Loucy (cell line): Measurements from ENCODE around the gene IL36B.

Experiments used
- H2AFZ ChIP-seq: fragments of 200-600 bp; sonication (generic); 2 replicates; pipeline ENCODE4 v1.6.0; 2016; ENCODE audit warnings: antibody characterized with exemption, mild to moderate bottlenecking, low read length, moderate library complexity
- H3F3A ChIP-seq: fragments of 200-600 bp; 2 replicates; pipeline ENCODE4 v1.6.0; 2016; ENCODE audit warnings: antibody characterized with exemption, low read depth, mild to moderate bottlenecking
- H3K27me3 ChIP-seq: fragments of 200-600 bp; sonication (generic); 2 replicates; pipeline ENCODE4 v1.6.1; 2014; ENCODE audit warnings: low read length, mild to moderate bottlenecking; ENCODE audit not compliant: insufficient read depth, poor library complexity, severe bottlenecking
- H3K36me3 ChIP-seq: fragments of 200-600 bp; sonication (generic); 2 replicates; pipeline ENCODE4 v1.6.1; 2016; ENCODE audit warnings: low read length; ENCODE audit not compliant: insufficient read depth
- H3K4me1 ChIP-seq: fragments of 200-600 bp; sonication (generic); 2 replicates; pipeline ENCODE4 v1.5.1; 2014; ENCODE audit warnings: low read length, mild to moderate bottlenecking; ENCODE audit not compliant: insufficient read depth, poor library complexity, severe bottlenecking
- H3K4me2 ChIP-seq: fragments of 200-600 bp; sonication (generic); 2 replicates; pipeline ENCODE4 v1.6.0; 2014; ENCODE audit warnings: antibody characterized with exemption, low read length, low read depth, mild to moderate bottlenecking; ENCODE audit not compliant: poor library complexity, severe bottlenecking
- H3K4me3 ChIP-seq: fragments of 200-600 bp; sonication (generic); 2 replicates; pipeline ENCODE4 v1.5.1; 2014; ENCODE audit warnings: low read length, mild to moderate bottlenecking, mixed read lengths; ENCODE audit not compliant: poor library complexity, severe bottlenecking
- H3K79me2 ChIP-seq: fragments of 200-600 bp; sonication (generic); 2 replicates; pipeline ENCODE4 v1.6.1; 2014; ENCODE audit warnings: low read length; ENCODE audit not compliant: insufficient read depth
- H3K9ac ChIP-seq: fragments of 200-600 bp; sonication (generic); 2 replicates; pipeline ENCODE4 v1.6.0; 2014; ENCODE audit warnings: mild to moderate bottlenecking, low read depth, low read length, moderate library complexity; ENCODE audit not compliant: poor library complexity, severe bottlenecking
- H3K9me2 ChIP-seq: fragments of 200-600 bp; sonication (generic); replicated peaks from 2 replicates; pipeline ENCODE4 v1.6.1; 2016; ENCODE audit warnings: low read depth, low read length, mixed read lengths
- H3K9me3 ChIP-seq: fragments of 200-600 bp; sonication (generic); 2 replicates; pipeline ENCODE4 v1.6.1; 2014; ENCODE audit warnings: mild to moderate bottlenecking, antibody characterized with exemption, low read length, low read depth; ENCODE audit not compliant: insufficient read depth
- H4K20me1 ChIP-seq: fragments of 200-600 bp; sonication (generic); 2 replicates; pipeline ENCODE4 v1.6.0; 2014; ENCODE audit warnings: antibody characterized with exemption, low read length, mild to moderate bottlenecking; ENCODE audit not compliant: insufficient read depth, poor library complexity, severe bottlenecking
- CTCF ChIP-seq: fragments of 200-600 bp; sonication (generic); conservative IDR thresholded peaks from 2 replicates; pipeline ENCODE4 v1.5.1; 2014; ENCODE audit warnings: mild to moderate bottlenecking, antibody characterized with exemption, low read length
- EZH2phosphoT487 ChIP-seq: fragments of 200-600 bp; IDR thresholded peaks from 2 replicates; pipeline ENCODE4 v1.6.1; 2018; ENCODE audit warnings: antibody characterized with exemption, mild to moderate bottlenecking, moderate library complexity, borderline replicate concordance

The IL36B gene

GRCh38 chr2:113015655-113016054 lies 37.0 kb downstream of the IL36B start:
- no peaks in the 10 kb centered on the region for H3K9me2 ChIP-seq
- no peaks in the 10 kb centered on the region for H3K36me3 ChIP-seq
- no peaks in the 10 kb centered on the region for H3K9me3 ChIP-seq
- H3K9ac ChIP-seq, result no peak overlapping the region
- H3K79me2 ChIP-seq, result no peaks in the 10 kb centered on the region
- H3K4me2 ChIP-seq, result no peak overlapping the region
- no peak for TF ChIP-seq CTCF
- TF ChIP-seq EZH2phosphoT487, result no peak
- no peaks in the 10 kb centered on the region for H3K4me1 ChIP-seq
- no peaks in the 10 kb centered on the region for H3F3A ChIP-seq
- no peaks in the 10 kb centered on the region for H4K20me1 ChIP-seq
- no peak overlapping the region for H2AFZ ChIP-seq
- H3K27me3 ChIP-seq, result no peaks in the 10 kb centered on the region
- no peak overlapping the region for H3K4me3 ChIP-seq

GRCh38 chr2:113015042-113015441 lies 37.6 kb downstream of the IL36B start:
- Histone ChIP-seq H3K4me3 (no peak overlapping the region), H2AFZ (no peak overlapping the region), H3K9ac (no peak overlapping the region), H3K27me3 (no peaks in the 10 kb centered on the region), H3K9me3 (no peaks in the 10 kb centered on the region), H3K9me2 (no peaks in the 10 kb centered on the region), H3K4me2 (no peak overlapping the region), H3K79me2 (no peaks in the 10 kb centered on the region), H3K36me3 (no peaks in the 10 kb centered on the region), H3F3A (no peaks in the 10 kb centered on the region), H4K20me1 (no peaks in the 10 kb centered on the region), H3K4me1 (no peaks in the 10 kb centered on the region)
- TF ChIP-seq EZH2phosphoT487 (no peak), CTCF (no peak)

- H3F3A ChIP-seq, result no peaks in the 10 kb centered on the region
- H3K4me2 ChIP-seq, result no peak overlapping the region
- H2AFZ ChIP-seq, result no peak overlapping the region
- no peaks in the 10 kb centered on the region for H3K4me1 ChIP-seq
- H4K20me1 ChIP-seq, result no peaks in the 10 kb centered on the region
- H3K79me2 ChIP-seq, result no peaks in the 10 kb centered on the region
- no peak overlapping the region for H3K9ac ChIP-seq
- H3K27me3 ChIP-seq, result no peaks in the 10 kb centered on the region
- TF ChIP-seq EZH2phosphoT487 (no peak), CTCF (no peak)
- no peaks in the 10 kb centered on the region for H3K36me3 ChIP-seq
- H3K9me2 ChIP-seq, result no peaks in the 10 kb centered on the region
- H3K9me3 ChIP-seq, result no peaks in the 10 kb centered on the region
- no peak overlapping the region for H3K4me3 ChIP-seq
Observed at GRCh38 chr2:113014067-113014466, 38.6 kb downstream of the IL36B start.
